Astrocyte (in vitro differentiated cells and primary cell): ENCODE results near the gene OSBPL2.

Source experiments
- CTCF ChIP-seq: IDR thresholded peaks from 2 replicates; pipeline ENCODE4 v1.5.1; 2011; ENCODE audit warnings: low read depth, mild to moderate bottlenecking, inconsistent platforms, low read length, moderate library complexity; ENCODE audit not compliant: insufficient read depth
- EZH2 ChIP-seq: IDR thresholded peaks from 2 replicates; pipeline ENCODE4 v1.6.1; 2012; ENCODE audit warnings: mild to moderate bottlenecking, low read length, inconsistent platforms; ENCODE audit not compliant: insufficient read depth

- no peak for TF ChIP-seq CTCF
- TF ChIP-seq EZH2, result no peak
These were observed 38.1 kb downstream of the OSBPL2 start for GRCh38 chr20:62276439-62276838.
